Measurements from ENCODE around the gene RUBCN. TPM values are rescaled to one million over a fixed set of nuclear protein-coding genes. Genes with fewer than 3 reads are reported as not detected.
A peak's percentile ranks its signal among the peaks of the same experiment; 100 is the strongest.

Gene RUBCN
- total RNA-seq, 2 donors from 2014 or later = 40.2 to 41.7 TPM

- Mint-ChIP-seq H3K4me1 (peaks cover 5% of the 10 kb centered on the region), H3K27ac (peak overlapping the region; percentile 43), H3K4me3 (no peak overlapping the region), H3K36me3 (ENCODE audit: low read depth) (peaks cover 18% of the 10 kb centered on the region), H3K27me3 (no peaks in the 10 kb centered on the region)
- no peaks in the 10 kb centered on the region for H3K9me3 ChIP-seq (ENCODE audit: control insufficient read depth, low read length, poor library complexity, severe bottlenecking)
- ATAC-seq (no peak), DNase-seq (no peak)
Observed at GRCh38 chr3:197694251-197694650, 42.5 kb downstream of the RUBCN start.

DNA sequence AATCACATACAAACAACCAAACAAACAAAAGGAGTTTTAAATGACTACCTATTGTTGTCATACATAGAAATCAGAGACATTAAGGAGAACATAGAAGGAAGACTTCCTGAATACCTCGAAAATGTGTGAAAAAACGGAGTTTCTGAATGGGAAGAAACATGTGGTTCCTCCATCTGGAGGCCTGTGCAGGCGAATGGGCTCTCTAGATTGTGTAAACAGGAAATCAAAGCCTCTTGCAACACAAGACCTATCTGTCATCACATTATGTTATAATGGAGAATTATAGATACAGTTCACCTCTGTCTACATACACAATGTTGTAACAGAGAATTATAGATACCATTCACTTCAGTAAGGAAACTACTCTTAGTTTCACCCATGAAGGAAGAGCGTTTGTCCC lies 44.1 kb downstream of the RUBCN start:
- ATAC-seq (no peak), DNase-seq (no peak)
- H3K4me1 Mint-ChIP-seq = peaks cover 9% of the 10 kb centered on the region
- H3K27ac Mint-ChIP-seq = peak overlapping the region; percentile 53
- H3K4me3 Mint-ChIP-seq = no peak overlapping the region
- H3K36me3 Mint-ChIP-seq (ENCODE audit: low read depth) = peaks cover 13% of the 10 kb centered on the region
- H3K27me3 Mint-ChIP-seq = no peaks in the 10 kb centered on the region
- H3K9me3 ChIP-seq (ENCODE audit: control insufficient read depth, low read length, poor library complexity, severe bottlenecking) = no peaks in the 10 kb centered on the region

GRCh38 chr3:197690754-197691153 lies 46.0 kb downstream of the RUBCN start:
- no peak for DNase-seq
- no peaks in the 10 kb centered on the region for H3K9me3 ChIP-seq (ENCODE audit: control insufficient read depth, low read length, poor library complexity, severe bottlenecking)
- peaks cover 9% of the 10 kb centered on the region for H3K36me3 Mint-ChIP-seq (ENCODE audit: low read depth)
- peaks cover 6% of the 10 kb centered on the region for H3K4me1 Mint-ChIP-seq
- no peak overlapping the region for H3K4me3 Mint-ChIP-seq
- ATAC-seq = no peak
- no peak overlapping the region for H3K27ac Mint-ChIP-seq
- no peaks in the 10 kb centered on the region for H3K27me3 Mint-ChIP-seq

GRCh38 chr3:197687570-197687969 lies 49.1 kb downstream of the RUBCN start:
- H3K4me1 Mint-ChIP-seq = peaks cover 6% of the 10 kb centered on the region
- no peaks in the 10 kb centered on the region for H3K27me3 Mint-ChIP-seq
- ATAC-seq (no peak), DNase-seq (no peak)
- no peaks in the 10 kb centered on the region for H3K9me3 ChIP-seq (ENCODE audit: control insufficient read depth, low read length, poor library complexity, severe bottlenecking)
- no peak overlapping the region for H3K27ac Mint-ChIP-seq
- H3K4me3 Mint-ChIP-seq = no peak overlapping the region
- peaks cover 6% of the 10 kb centered on the region for H3K36me3 Mint-ChIP-seq (ENCODE audit: low read depth)

DNA sequence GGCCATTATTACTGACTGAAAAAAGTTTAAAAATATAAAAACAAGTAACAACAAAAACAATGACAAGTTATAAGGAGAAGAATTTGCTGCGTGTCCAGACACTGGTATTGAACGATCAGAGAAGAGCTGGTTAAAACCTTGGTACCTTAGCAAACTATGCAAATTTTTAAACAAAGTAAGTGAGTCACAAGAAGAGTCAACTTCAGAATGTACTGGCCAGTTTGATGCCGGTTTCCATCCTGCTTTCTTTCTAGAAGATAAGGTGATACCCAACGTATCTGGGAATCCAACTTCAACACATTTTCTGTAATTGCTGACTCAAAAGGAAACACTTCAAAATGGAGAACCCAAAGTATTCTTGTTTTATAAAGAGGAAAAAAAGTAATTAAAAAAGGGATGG lies 49.8 kb downstream of the RUBCN start:
- Mint-ChIP-seq H3K27ac (no peak overlapping the region), H3K4me1 (peaks cover 6% of the 10 kb centered on the region), H3K36me3 (ENCODE audit: low read depth) (peaks cover 7% of the 10 kb centered on the region), H3K4me3 (no peak overlapping the region), H3K27me3 (no peaks in the 10 kb centered on the region)
- H3K9me3 ChIP-seq (ENCODE audit: control insufficient read depth, low read length, poor library complexity, severe bottlenecking) = no peaks in the 10 kb centered on the region
- ATAC-seq (no peak), DNase-seq (no peak)

DNA sequence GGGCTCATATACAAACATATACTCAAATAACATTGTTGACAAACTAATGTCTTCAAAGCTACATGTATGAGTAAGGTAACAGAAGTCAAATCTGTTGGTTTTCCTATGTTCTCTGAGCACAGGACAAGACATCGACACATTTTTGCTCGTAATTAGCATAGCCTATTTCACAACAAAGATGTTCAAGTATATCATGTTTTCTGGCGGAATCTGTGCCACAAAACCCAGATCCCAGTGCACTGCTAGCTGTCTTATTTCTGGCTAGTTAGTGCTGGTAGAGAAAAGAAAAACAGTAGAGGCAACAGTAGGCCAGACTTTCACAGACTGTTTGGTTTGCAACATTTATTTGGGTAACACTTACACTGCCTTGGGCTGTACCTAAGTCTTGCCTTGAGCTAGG lies 51.2 kb downstream of the RUBCN start:
- Mint-ChIP-seq H3K4me1 (peaks cover 6% of the 10 kb centered on the region), H3K36me3 (ENCODE audit: low read depth) (peaks cover 8% of the 10 kb centered on the region), H3K27ac (no peak overlapping the region), H3K27me3 (no peaks in the 10 kb centered on the region), H3K4me3 (no peak overlapping the region)
- no peaks in the 10 kb centered on the region for H3K9me3 ChIP-seq (ENCODE audit: control insufficient read depth, low read length, poor library complexity, severe bottlenecking)
- DNase-seq (no peak), ATAC-seq (no peak)

- H3K27ac Mint-ChIP-seq = no peak overlapping the region
- peaks cover 5% of the 10 kb centered on the region for H3K36me3 Mint-ChIP-seq (ENCODE audit: low read depth)
- no peak for ATAC-seq
- H3K4me1 Mint-ChIP-seq = peaks cover 2% of the 10 kb centered on the region
- H3K9me3 ChIP-seq (ENCODE audit: control insufficient read depth, low read length, poor library complexity, severe bottlenecking) = no peaks in the 10 kb centered on the region
- H3K4me3 Mint-ChIP-seq = no peak overlapping the region
- no peak for DNase-seq
- no peaks in the 10 kb centered on the region for H3K27me3 Mint-ChIP-seq
Observed at GRCh38 chr3:197683191-197683590, 53.5 kb downstream of the RUBCN start.

DNA sequence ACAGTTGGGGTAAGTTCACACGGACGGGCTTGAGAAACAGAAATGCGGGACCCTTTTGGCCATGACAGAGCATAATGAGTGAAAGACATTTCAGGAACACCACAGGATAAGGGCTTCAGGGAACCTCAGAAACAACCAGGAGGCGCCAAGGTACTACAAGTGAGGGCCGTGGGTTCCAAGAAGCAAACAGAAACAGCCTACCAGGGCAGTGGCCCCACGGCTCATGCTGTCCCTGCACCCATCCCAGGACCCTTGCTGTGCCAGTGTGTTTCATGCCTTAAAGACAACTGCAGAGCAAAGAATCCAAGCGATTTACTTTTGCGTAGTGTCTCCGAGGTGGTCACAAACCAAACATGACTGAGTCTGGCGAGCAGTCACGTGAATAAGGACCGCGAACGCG lies 54.0 kb downstream of the RUBCN start:
- peak overlapping the region; percentile 61 for H3K27ac Mint-ChIP-seq
- H3K9me3 ChIP-seq (ENCODE audit: control insufficient read depth, low read length, poor library complexity, severe bottlenecking) = no peaks in the 10 kb centered on the region
- DNase-seq (no peak), ATAC-seq (no peak)
- H3K4me3 Mint-ChIP-seq = no peak overlapping the region
- no peaks in the 10 kb centered on the region for H3K27me3 Mint-ChIP-seq
- peaks cover 8% of the 10 kb centered on the region for H3K36me3 Mint-ChIP-seq (ENCODE audit: low read depth)
- H3K4me1 Mint-ChIP-seq = peaks cover 6% of the 10 kb centered on the region

GRCh38 chr3:197680955-197681521 lies 55.7 kb downstream of the RUBCN start:
- H3K27ac Mint-ChIP-seq = no peak overlapping the region
- no peak for ATAC-seq
- peaks cover 8% of the 10 kb centered on the region for H3K36me3 Mint-ChIP-seq (ENCODE audit: low read depth)

GRCh38 chr3:197675951-197676350 lies 60.8 kb downstream of the RUBCN start:
- Mint-ChIP-seq H3K27ac (no peak overlapping the region), H3K4me1 (peaks cover 12% of the 10 kb centered on the region), H3K4me3 (no peak overlapping the region), H3K27me3 (no peaks in the 10 kb centered on the region), H3K36me3 (ENCODE audit: low read depth) (peaks cover 9% of the 10 kb centered on the region)
- ATAC-seq = no peak
- no peaks in the 10 kb centered on the region for H3K9me3 ChIP-seq (ENCODE audit: control insufficient read depth, low read length, poor library complexity, severe bottlenecking)
- no peak for DNase-seq

More at GRCh38 chr3:197680955-197681521, 55.7 kb downstream of the RUBCN start:
- H3K4me1 Mint-ChIP-seq = peaks cover 6% of the 10 kb centered on the region
- no peaks in the 10 kb centered on the region for H3K27me3 Mint-ChIP-seq
- DNase-seq = no peak
- H3K9me3 ChIP-seq (ENCODE audit: control insufficient read depth, low read length, poor library complexity, severe bottlenecking) = no peaks in the 10 kb centered on the region
- no peak overlapping the region for H3K4me3 Mint-ChIP-seq

DNA sequence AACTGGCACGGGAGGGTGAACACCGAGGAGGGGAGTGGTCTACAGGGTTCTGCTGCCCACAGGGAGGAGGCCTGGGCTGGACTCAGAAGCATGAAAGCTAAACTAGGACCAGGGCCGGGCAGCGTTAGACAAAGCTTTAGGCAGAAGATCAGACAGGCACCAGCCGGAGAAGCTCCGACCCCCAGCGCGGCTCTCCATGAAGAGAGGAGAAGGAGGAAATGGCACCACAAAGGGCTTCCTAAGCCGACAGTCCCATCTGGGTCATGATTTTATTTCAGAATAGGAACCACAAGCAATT lies 61.2 kb downstream of the RUBCN start:
- DNase-seq (no peak), ATAC-seq (no peak)
- H3K4me1 Mint-ChIP-seq = peaks cover 12% of the 10 kb centered on the region
- no peak overlapping the region for H3K4me3 Mint-ChIP-seq
- H3K27me3 Mint-ChIP-seq = no peaks in the 10 kb centered on the region
- peaks cover 9% of the 10 kb centered on the region for H3K36me3 Mint-ChIP-seq (ENCODE audit: low read depth)
- no peak overlapping the region for H3K27ac Mint-ChIP-seq
- no peaks in the 10 kb centered on the region for H3K9me3 ChIP-seq (ENCODE audit: control insufficient read depth, low read length, poor library complexity, severe bottlenecking)

- no peaks in the 10 kb centered on the region for H3K27me3 Mint-ChIP-seq
- ATAC-seq (peak; percentile 45), DNase-seq (no peak)
- peak overlapping the region; percentile 62 for H3K27ac Mint-ChIP-seq
- no peak overlapping the region for H3K4me3 Mint-ChIP-seq
- H3K36me3 Mint-ChIP-seq (ENCODE audit: low read depth) = peaks cover 9% of the 10 kb centered on the region
- H3K4me1 Mint-ChIP-seq = peaks cover 12% of the 10 kb centered on the region
- H3K9me3 ChIP-seq (ENCODE audit: control insufficient read depth, low read length, poor library complexity, severe bottlenecking) = no peaks in the 10 kb centered on the region
Observed at GRCh38 chr3:197674741-197675562, 61.8 kb downstream of the RUBCN start.

DNA sequence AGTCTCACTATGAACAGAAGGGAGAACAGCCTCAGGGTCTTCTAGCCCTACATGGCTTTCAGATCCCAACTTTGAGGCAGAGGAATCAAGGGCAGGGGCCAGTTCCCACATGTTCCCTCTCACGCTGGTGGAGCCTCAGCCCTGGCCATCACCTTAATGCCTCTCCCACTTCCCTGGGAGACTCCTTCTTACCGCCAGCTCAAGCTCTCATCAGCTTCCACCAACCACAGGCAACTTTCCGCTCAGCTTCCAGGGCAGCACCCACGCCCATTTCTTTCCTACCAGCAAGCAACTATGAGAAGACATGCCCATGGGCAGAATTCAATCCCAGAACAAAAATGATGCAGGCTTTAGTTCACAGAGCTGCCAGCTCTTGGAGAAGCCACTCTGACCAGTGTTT lies 63.5 kb downstream of the RUBCN start:
- H3K27ac Mint-ChIP-seq = peak overlapping the region; percentile 62
- peaks cover 8% of the 10 kb centered on the region for H3K36me3 Mint-ChIP-seq (ENCODE audit: low read depth)
- peaks cover 15% of the 10 kb centered on the region for H3K4me1 Mint-ChIP-seq
- DNase-seq (no peak), ATAC-seq (no peak)
- no peak overlapping the region for H3K4me3 Mint-ChIP-seq
- H3K27me3 Mint-ChIP-seq = no peaks in the 10 kb centered on the region
- H3K9me3 ChIP-seq (ENCODE audit: control insufficient read depth, low read length, poor library complexity, severe bottlenecking) = no peaks in the 10 kb centered on the region

DNA sequence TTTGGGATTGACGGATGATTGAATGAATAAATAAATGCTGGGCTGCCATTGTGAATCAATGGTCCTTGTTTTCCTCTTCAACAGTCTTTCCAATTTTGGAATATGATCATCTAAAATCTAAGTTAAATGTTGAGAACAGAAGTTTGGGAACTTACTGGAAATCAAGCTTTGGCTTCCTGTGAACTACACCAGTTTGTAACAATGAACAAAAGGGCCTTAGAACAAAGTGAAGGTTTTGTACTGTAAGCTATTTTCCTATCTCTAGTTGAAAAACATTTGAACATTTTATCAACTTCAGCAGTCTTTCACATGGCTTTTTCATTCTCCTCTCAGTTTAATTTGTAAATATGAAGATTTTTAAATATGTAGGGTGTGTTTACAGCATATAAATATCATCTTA lies 66.3 kb downstream of the RUBCN start:
- H3K4me1 Mint-ChIP-seq = peaks cover 12% of the 10 kb centered on the region
- H3K36me3 Mint-ChIP-seq (ENCODE audit: low read depth) = peaks cover 5% of the 10 kb centered on the region
- DNase-seq (no peak), ATAC-seq (no peak)
- no peak overlapping the region for H3K4me3 Mint-ChIP-seq
- no peaks in the 10 kb centered on the region for H3K27me3 Mint-ChIP-seq
- H3K9me3 ChIP-seq (ENCODE audit: control insufficient read depth, low read length, poor library complexity, severe bottlenecking) = no peaks in the 10 kb centered on the region
- H3K27ac Mint-ChIP-seq = no peak overlapping the region

Measured in T-helper 17 cell (primary cell).